Neural cell (in vitro differentiated cells): ENCODE measurements around the gene UQCR11. TPM values are rescaled to one million over a fixed set of nuclear protein-coding genes. Genes with fewer than 3 reads are reported as not detected.

Experiments used
- H2AFZ ChIP-seq: fragments of 200-600, 300-800 bp; sonication (generic), shearing (Covaris generic); 2 replicates; pipeline ENCODE4 v1.6.0; 2014; ENCODE audit warnings: low read depth, mild to moderate bottlenecking, antibody characterized with exemption, low read length, moderate library complexity
- H3F3A ChIP-seq: fragments of 200-600 bp; shearing (Covaris generic); 2 replicates; pipeline ENCODE4 v1.6.1; 2016; ENCODE audit warnings: mild to moderate bottlenecking, moderate library complexity, mixed read lengths, antibody characterized with exemption, low read length; ENCODE audit not compliant: insufficient read depth, poor library complexity, severe bottlenecking
- H3K27ac ChIP-seq: fragments of 200-600, 300-800 bp; sonication (generic), shearing (Covaris generic); 2 replicates; pipeline ENCODE4 v1.5.1; 2014; ENCODE audit warnings: mild to moderate bottlenecking, low read length, moderate library complexity
- H3K27me3 ChIP-seq: fragments of 300-800, 200-600 bp; sonication (generic), shearing (Covaris generic); 2 replicates; pipeline ENCODE4 v1.6.0; 2014; ENCODE audit warnings: mild to moderate bottlenecking, low read depth, low read length, moderate library complexity; ENCODE audit not compliant: insufficient read depth
- H3K36me3 ChIP-seq: fragments of 300-800, 200-600 bp; sonication (generic), shearing (Covaris generic); 2 replicates; pipeline ENCODE4 v1.5.1; 2014; ENCODE audit warnings: mild to moderate bottlenecking, antibody characterized with exemption, low read length, moderate library complexity; ENCODE audit not compliant: insufficient read depth
- H3K4me2 ChIP-seq: fragments of 300-800, 200-600 bp; sonication (generic), shearing (Covaris generic); 2 replicates; pipeline ENCODE4 v1.6.0; 2014; ENCODE audit warnings: mild to moderate bottlenecking, low read length
- H3K4me3 ChIP-seq: fragments of 300-800, 200-600 bp; sonication (generic), shearing (Covaris generic); 2 replicates; pipeline ENCODE4 v1.5.1; 2014; ENCODE audit warnings: mild to moderate bottlenecking, low read length, moderate library complexity
- H3K79me2 ChIP-seq: fragments of 200-600 bp; shearing (Covaris generic); replicated peaks from 2 replicates; pipeline ENCODE4 v1.6.0; 2014; ENCODE audit warnings: mild to moderate bottlenecking, low read length, moderate library complexity; ENCODE audit not compliant: insufficient read depth
- H3K9ac ChIP-seq: fragments of 300-800, 200-600 bp; sonication (generic), shearing (Covaris generic); 2 replicates; pipeline ENCODE4 v1.6.1; 2016; ENCODE audit warnings: mild to moderate bottlenecking, low read length, mixed read lengths
- H3K9me2 ChIP-seq: fragments of 200-600 bp; shearing (Covaris generic); 2 replicates; pipeline ENCODE4 v1.6.1; 2016; ENCODE audit warnings: mild to moderate bottlenecking, low read length, mixed read lengths; ENCODE audit not compliant: insufficient read depth
- H3K9me3 ChIP-seq: fragments of 200-600, 300-800 bp; sonication (generic), shearing (Covaris generic); 2 replicates; pipeline ENCODE4 v1.6.1; 2016; ENCODE audit warnings: mild to moderate bottlenecking, mixed run types, low read length, moderate library complexity, mixed read lengths
- H4K20me1 ChIP-seq: fragments of 200-600 bp; shearing (Covaris generic); 2 replicates; pipeline ENCODE4 v1.6.1; 2016; ENCODE audit warnings: mild to moderate bottlenecking, mixed run types; ENCODE audit not compliant: insufficient read depth
- EP300 ChIP-seq: fragments of 450-650 bp; conservative IDR thresholded peaks from 2 replicates; pipeline ENCODE4 v1.6.1; 2014; ENCODE audit warnings: antibody characterized with exemption, mild to moderate bottlenecking, moderate library complexity; ENCODE audit not compliant: poor library complexity, severe bottlenecking
- EZH2 ChIP-seq: fragments of 200-600, 300-800 bp; shearing (Covaris generic), sonication (generic); IDR thresholded peaks from 2 replicates; pipeline ENCODE4 v1.6.1; 2014; ENCODE audit warnings: antibody characterized with exemption, low read length, borderline replicate concordance, mild to moderate bottlenecking; ENCODE audit not compliant: insufficient read depth, poor library complexity, severe bottlenecking
- MXI1 ChIP-seq: fragments of 450-650 bp; conservative IDR thresholded peaks from 2 replicates; pipeline ENCODE4 v1.6.1; 2014; ENCODE audit warnings: antibody characterized with exemption, mild to moderate bottlenecking; ENCODE audit not compliant: poor library complexity, severe bottlenecking
- POLR2AphosphoS5 ChIP-seq: IDR thresholded peaks from 2 replicates; pipeline ENCODE4 v1.6.1; 2012
- RAD21 ChIP-seq: fragments of 450-650 bp; conservative IDR thresholded peaks from 2 replicates; pipeline ENCODE4 v1.6.1; 2014; ENCODE audit warnings: antibody characterized with exemption, mild to moderate bottlenecking, moderate library complexity
- SMC3 ChIP-seq: fragments of 450-650 bp; conservative IDR thresholded peaks from 2 replicates; pipeline ENCODE4 v1.6.1; 2014; ENCODE audit warnings: antibody characterized with exemption, mild to moderate bottlenecking, moderate library complexity; ENCODE audit not compliant: poor library complexity
- TAF1 ChIP-seq: IDR thresholded peaks from 2 replicates; pipeline ENCODE4 v1.6.1; 2012; ENCODE audit warnings: low read depth
- polyA plus RNA-seq: library from polyadenylated mRNA; depleted of rRNA; stranded (reverse); fragments of >200 nt; gene quantifications from 2 replicates; pipeline ENCODE4 v1.2.3, GENCODE V29; 2014
- TF ChIP-seq, protein P1 (sequence below): fragments of 450-650 bp; IDR thresholded peaks from 2 replicates; pipeline ENCODE4 v1.5.1; 2014; ENCODE audit warnings: antibody characterized with exemption, mild to moderate bottlenecking, moderate library complexity; ENCODE audit not compliant: poor library complexity, severe bottlenecking
- TF ChIP-seq, protein P2 (sequence below): IDR thresholded peaks from 2 replicates; pipeline ENCODE4 v1.6.1; 2012; ENCODE audit warnings: borderline replicate concordance

Gene UQCR11
- polyA plus RNA-seq, 1 donor from 2014 or later, result 204 TPM

DNA sequence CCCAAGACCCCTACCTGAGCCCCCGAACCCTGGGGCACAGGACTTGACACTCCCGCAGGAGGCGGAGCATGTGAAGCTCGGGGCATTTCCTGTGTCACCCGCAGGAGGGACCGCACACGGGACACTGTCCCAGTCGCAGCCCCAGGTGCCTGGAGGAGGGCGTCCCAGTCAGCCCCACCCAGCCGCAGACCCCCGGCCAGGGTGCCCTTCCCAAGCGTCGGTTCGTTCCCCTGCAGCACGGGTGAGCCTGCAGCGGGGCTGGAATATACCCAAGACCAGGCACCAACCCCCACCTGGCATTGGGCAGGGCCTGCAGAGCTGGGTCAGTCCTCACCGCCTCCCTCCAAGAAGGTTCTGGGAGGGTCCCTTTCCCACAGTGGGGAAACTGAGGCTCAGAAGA, 25.5 kb upstream of the UQCR11 start:
- Histone ChIP-seq H3K79me2 (peaks cover 3% of the 10 kb centered on the region), H3K9me3 (no peaks in the 10 kb centered on the region), H3K9me2 (no peaks in the 10 kb centered on the region), H2AFZ (no peak overlapping the region), H3K4me2 (no peak overlapping the region), H3K36me3 (no peaks in the 10 kb centered on the region), H4K20me1 (no peaks in the 10 kb centered on the region), H3F3A (no peaks in the 10 kb centered on the region), H3K4me3 (no peak overlapping the region), H3K27ac (no peak overlapping the region), H3K9ac (no peak overlapping the region), H3K27me3 (no peaks in the 10 kb centered on the region)
- TF ChIP-seq POLR2AphosphoS5 (no peak), MXI1 (no peak), EP300 (no peak), TAF1 (no peak), EZH2 (no peak), SMC3 (no peak), RAD21 (no peak)
- TF ChIP-seq, protein P1, sequence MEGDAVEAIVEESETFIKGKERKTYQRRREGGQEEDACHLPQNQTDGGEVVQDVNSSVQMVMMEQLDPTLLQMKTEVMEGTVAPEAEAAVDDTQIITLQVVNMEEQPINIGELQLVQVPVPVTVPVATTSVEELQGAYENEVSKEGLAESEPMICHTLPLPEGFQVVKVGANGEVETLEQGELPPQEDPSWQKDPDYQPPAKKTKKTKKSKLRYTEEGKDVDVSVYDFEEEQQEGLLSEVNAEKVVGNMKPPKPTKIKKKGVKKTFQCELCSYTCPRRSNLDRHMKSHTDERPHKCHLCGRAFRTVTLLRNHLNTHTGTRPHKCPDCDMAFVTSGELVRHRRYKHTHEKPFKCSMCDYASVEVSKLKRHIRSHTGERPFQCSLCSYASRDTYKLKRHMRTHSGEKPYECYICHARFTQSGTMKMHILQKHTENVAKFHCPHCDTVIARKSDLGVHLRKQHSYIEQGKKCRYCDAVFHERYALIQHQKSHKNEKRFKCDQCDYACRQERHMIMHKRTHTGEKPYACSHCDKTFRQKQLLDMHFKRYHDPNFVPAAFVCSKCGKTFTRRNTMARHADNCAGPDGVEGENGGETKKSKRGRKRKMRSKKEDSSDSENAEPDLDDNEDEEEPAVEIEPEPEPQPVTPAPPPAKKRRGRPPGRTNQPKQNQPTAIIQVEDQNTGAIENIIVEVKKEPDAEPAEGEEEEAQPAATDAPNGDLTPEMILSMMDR, result no peak
- TF ChIP-seq, protein P2, sequence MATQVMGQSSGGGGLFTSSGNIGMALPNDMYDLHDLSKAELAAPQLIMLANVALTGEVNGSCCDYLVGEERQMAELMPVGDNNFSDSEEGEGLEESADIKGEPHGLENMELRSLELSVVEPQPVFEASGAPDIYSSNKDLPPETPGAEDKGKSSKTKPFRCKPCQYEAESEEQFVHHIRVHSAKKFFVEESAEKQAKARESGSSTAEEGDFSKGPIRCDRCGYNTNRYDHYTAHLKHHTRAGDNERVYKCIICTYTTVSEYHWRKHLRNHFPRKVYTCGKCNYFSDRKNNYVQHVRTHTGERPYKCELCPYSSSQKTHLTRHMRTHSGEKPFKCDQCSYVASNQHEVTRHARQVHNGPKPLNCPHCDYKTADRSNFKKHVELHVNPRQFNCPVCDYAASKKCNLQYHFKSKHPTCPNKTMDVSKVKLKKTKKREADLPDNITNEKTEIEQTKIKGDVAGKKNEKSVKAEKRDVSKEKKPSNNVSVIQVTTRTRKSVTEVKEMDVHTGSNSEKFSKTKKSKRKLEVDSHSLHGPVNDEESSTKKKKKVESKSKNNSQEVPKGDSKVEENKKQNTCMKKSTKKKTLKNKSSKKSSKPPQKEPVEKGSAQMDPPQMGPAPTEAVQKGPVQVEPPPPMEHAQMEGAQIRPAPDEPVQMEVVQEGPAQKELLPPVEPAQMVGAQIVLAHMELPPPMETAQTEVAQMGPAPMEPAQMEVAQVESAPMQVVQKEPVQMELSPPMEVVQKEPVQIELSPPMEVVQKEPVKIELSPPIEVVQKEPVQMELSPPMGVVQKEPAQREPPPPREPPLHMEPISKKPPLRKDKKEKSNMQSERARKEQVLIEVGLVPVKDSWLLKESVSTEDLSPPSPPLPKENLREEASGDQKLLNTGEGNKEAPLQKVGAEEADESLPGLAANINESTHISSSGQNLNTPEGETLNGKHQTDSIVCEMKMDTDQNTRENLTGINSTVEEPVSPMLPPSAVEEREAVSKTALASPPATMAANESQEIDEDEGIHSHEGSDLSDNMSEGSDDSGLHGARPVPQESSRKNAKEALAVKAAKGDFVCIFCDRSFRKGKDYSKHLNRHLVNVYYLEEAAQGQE, result no peak

GRCh38 chr19:1630012-1630411, 24.8 kb upstream of the UQCR11 start:
- TF ChIP-seq EZH2 (no peak), SMC3 (no peak), TAF1 (no peak), EP300 (no peak), MXI1 (no peak), POLR2AphosphoS5 (no peak), RAD21 (no peak)
- TF ChIP-seq, protein P2, result no peak
- TF ChIP-seq, protein P1, result no peak
- Histone ChIP-seq H3K4me2 (no peak overlapping the region), H3K27me3 (no peaks in the 10 kb centered on the region), H3K9me2 (no peaks in the 10 kb centered on the region), H3K36me3 (no peaks in the 10 kb centered on the region), H3K4me3 (no peak overlapping the region), H3K9me3 (no peaks in the 10 kb centered on the region), H2AFZ (no peak overlapping the region), H3K9ac (no peak overlapping the region), H4K20me1 (no peaks in the 10 kb centered on the region), H3K79me2 (no peaks in the 10 kb centered on the region), H3F3A (no peaks in the 10 kb centered on the region), H3K27ac (no peak overlapping the region)
